22Rv1 (cell line): Measurements from ENCODE around the gene UGT1A6.

ENCODE experiments used
- H3K27ac ChIP-seq: fragments of 450-650 bp; 2 replicates; pipeline ENCODE4 v1.5.1; 2017
- ZFX ChIP-seq: fragments of 450-650 bp; IDR thresholded peaks from 2 replicates; pipeline ENCODE4 v1.6.1; 2017; ENCODE audit warnings: antibody characterized with exemption, borderline replicate concordance
- TF ChIP-seq, protein P1 (sequence below): fragments of 450-650 bp; IDR thresholded peaks from 2 replicates; pipeline ENCODE4 v1.5.1; 2017; ENCODE audit warnings: mild to moderate bottlenecking

Gene UGT1A6

DNA sequence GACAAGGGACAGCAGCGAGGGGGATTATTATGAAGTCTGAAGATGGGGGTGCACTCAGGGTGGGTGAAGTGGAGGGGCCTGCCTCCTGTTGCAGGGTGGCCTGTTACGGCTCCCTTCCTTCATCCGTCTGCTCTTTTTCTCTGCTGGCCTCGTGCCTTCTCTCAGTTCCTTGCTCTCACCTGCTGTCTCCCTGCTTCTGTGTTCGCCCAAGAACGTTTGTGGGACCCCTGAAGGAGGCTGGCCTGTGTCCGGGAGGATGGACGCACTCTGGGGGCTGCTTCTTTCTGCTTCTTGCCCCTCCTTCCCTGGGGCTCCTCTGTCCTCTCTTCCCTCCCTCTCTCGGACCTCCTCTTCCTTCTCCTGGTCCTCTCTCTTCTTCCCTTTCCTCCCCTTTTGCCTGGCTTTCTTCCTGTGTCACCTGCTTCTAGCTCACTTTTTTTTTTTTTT is 99.2 kb downstream of the UGT1A6 start:
- TF ChIP-seq, protein P1, sequence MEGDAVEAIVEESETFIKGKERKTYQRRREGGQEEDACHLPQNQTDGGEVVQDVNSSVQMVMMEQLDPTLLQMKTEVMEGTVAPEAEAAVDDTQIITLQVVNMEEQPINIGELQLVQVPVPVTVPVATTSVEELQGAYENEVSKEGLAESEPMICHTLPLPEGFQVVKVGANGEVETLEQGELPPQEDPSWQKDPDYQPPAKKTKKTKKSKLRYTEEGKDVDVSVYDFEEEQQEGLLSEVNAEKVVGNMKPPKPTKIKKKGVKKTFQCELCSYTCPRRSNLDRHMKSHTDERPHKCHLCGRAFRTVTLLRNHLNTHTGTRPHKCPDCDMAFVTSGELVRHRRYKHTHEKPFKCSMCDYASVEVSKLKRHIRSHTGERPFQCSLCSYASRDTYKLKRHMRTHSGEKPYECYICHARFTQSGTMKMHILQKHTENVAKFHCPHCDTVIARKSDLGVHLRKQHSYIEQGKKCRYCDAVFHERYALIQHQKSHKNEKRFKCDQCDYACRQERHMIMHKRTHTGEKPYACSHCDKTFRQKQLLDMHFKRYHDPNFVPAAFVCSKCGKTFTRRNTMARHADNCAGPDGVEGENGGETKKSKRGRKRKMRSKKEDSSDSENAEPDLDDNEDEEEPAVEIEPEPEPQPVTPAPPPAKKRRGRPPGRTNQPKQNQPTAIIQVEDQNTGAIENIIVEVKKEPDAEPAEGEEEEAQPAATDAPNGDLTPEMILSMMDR = no peak
- TF ChIP-seq ZFX = no peak

DNA sequence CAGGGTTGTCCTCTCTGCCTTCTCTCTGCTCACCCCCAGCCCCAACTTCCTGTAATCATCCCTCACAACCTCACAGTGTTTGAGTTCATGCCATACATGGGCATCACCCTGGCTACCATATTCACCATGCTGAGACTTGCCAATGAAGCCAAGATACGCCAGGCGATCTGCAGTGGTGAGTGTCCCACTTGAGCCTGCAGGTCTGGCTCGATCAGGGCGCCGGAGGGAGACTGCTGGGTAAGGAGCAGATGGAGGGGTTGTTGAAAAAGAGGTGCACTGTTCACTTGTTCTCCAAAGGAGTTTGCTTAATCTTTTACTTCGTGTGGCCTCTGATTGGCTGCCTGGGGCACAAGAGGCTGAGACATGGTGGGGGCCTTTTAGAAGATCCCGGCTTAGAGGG is 100.0 kb downstream of the UGT1A6 start:
- no peak overlapping the region for H3K27ac ChIP-seq
- no peak for TF ChIP-seq ZFX
- TF ChIP-seq, protein P1 = no peak

More for the DNA sequence above, 99.2 kb downstream of the UGT1A6 start:
- no peak overlapping the region for H3K27ac ChIP-seq

DNA sequence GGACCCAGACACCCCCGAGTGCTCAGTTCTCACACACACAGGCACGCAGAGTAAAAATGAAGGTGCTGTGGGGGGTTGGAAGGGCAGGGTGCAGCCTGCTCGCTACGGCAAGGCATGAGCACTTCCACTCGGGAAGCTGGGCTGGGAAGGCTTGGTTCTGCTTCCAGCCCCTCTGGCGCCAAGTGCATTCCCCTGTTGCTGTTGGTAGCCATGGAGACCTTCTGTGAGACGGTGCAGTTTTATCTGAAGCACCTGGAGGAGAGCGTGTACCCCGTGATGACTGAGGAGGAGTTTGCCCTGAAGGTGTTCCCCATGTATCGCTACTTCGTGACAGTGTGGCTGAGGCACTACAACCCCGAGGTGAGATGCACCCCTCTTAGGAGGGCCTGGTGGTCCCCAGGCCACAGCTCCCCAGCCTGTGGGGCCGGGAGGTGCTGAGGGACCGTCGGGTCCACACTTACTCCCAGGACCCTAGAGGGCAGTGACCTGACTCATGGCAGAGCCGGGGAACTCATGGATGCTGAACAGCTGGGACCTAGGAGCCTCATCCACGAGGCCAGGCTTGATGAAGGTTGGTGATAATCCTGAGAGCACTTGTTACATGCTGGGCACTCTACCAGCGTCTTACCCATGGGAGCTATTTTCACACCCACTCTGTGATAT is 100.9 kb downstream of the UGT1A6 start:
- TF ChIP-seq ZFX = no peak
- TF ChIP-seq, protein P1 = no peak
- H3K27ac ChIP-seq = no peak overlapping the region

DNA sequence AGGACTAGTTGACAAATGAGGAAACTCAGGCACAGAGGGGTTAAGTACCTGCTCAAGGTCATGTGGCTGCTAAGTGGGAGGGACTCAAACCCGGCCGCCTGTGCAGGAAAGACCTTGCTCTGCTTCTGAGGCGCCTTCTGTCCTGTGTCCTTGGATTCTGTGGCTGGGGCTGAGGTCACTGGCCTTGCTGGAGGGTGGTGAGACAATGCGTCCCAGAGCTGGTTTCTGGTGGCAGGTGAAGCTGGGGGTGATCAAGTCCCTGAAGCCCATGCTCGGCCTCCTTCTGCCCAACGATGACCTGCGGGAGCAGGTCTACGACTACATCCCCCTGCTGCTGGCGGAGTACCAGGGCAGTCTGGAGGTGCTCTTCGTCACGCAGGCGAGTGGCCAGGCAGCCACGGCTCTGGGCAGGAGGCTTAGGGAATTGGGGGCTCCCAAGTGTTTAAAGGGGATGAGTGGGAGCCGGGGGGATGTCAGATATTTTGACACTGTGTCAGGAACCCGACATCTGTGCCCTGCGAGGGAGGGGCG is 101.5 kb downstream of the UGT1A6 start:
- no peak for TF ChIP-seq ZFX
- TF ChIP-seq, protein P1 = no peak
- H3K27ac ChIP-seq = no peak overlapping the region

DNA sequence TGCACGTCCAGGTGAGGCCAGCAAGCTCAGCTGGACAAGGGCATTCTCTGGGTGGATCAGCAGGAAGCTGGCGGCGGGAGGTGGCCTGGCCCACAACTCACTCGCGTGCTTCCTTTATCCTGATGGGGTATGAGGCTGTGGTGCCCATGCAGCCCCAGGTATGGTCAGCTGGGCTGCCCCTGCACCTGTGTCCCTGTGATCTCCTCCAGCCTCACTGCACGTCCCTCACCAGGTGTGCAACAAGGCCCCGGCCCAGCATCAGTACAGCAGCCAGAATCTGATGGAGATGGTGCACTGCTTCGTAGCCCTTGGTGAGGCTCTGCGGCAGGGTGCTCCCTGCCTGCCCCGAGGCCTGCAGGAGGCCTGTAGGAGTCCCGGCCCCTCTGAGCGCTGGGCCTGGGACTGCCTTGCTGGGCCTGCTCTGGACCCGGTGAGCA is 103.1 kb downstream of the UGT1A6 start:
- H3K27ac ChIP-seq = no peak overlapping the region
- TF ChIP-seq ZFX = no peak

DNA sequence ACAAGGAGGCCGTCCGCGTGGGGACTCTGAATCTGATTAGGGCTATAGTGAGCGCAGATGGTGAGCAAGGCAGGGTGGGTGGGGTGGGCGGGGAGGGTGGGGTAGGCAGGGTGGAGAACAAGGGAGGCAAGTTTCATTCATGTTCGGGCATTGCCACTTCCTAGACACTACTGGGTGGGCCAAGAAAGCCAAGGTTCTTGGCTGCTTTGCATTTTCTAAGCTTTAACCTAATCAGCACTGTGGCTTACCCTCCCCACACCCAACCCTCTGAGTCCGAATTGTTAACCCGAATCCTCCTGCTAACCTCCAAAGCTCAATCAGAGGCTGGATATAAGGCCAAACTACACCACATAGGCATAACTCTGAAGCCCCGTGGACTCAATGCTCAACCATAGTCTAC is 103.6 kb downstream of the UGT1A6 start:
- TF ChIP-seq, protein P1 = no peak
- no peak for TF ChIP-seq ZFX
- no peak overlapping the region for H3K27ac ChIP-seq

DNA sequence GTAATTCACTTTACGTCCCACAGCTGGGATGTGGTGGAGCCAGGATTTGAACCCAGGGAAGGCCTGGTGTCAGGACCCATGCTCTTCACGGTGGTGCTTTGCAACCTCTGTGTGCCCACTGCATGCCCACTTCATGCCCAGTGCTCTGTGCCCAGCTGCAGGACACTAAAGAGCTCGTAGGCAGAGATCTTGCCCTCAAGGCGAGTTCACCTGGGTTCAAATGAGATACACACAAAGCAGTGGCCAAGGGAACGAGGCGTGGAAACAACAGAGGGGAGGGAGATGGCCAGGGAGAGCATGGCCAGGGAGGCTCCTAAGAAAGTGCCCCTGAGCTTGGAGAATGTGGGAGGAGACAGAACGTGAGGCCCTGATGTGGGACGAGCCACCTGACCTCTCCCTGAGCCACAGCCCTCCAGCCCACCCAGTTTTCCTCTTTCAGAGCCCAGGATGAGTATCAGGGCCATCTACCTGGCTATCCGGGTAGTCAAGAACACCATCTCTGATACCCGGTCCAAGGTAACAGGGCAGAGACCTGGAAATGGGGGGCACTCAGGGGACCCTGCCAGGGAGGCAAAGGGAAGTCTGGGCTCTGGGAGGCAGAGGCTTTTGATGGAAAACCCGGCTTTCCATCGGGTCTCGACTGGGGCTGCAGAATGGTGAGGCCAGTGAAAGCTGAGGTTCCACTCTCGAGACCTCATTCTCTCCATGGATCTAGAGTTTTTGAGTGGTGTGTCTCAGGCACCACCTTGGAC is 105.8 kb downstream of the UGT1A6 start:
- H3K27ac ChIP-seq = no peak overlapping the region
- TF ChIP-seq, protein P1 = no peak
- no peak for TF ChIP-seq ZFX
